HG03139 (cell line): ENCODE results near the gene SORCS2.

Experiments used
- ATAC-seq: cut with Tn5 transposase; IDR thresholded peaks from one replicate; pipeline ENCODE4 v1.9.1; 2021; ENCODE audit not compliant: unreplicated experiment

SORCS2 gene

GRCh38 chr4:7348946-7349900, 156.9 kb downstream of the SORCS2 start:
- no peak for ATAC-seq

- no peak for ATAC-seq
These were observed 158.1 kb downstream of the SORCS2 start for GRCh38 chr4:7350396-7350795.

- ATAC-seq: no peak
These were observed 158.7 kb downstream of the SORCS2 start for GRCh38 chr4:7351014-7351413.

- no peak for ATAC-seq
These were observed 160.1 kb downstream of the SORCS2 start for GRCh38 chr4:7352486-7352885.

- ATAC-seq: no peak
These were observed 160.9 kb downstream of the SORCS2 start for GRCh38 chr4:7353046-7353790.

- no peak for ATAC-seq
These were observed 161.7 kb downstream of the SORCS2 start for GRCh38 chr4:7353846-7354610.

- ATAC-seq: no peak
These were observed 162.6 kb downstream of the SORCS2 start for GRCh38 chr4:7354927-7355326.

GRCh38 chr4:7355795-7356194, 163.5 kb downstream of the SORCS2 start:
- no peak for ATAC-seq

- no peak for ATAC-seq
These were observed 164.5 kb downstream of the SORCS2 start for GRCh38 chr4:7356667-7357310.

- ATAC-seq: no peak
These were observed 165.0 kb downstream of the SORCS2 start for GRCh38 chr4:7357323-7357722.

- ATAC-seq: no peak
These were observed 165.9 kb downstream of the SORCS2 start for GRCh38 chr4:7358100-7358735.

- ATAC-seq: no peak
These were observed 167.2 kb downstream of the SORCS2 start for GRCh38 chr4:7359400-7360062.

- no peak for ATAC-seq
These were observed 168.5 kb downstream of the SORCS2 start for GRCh38 chr4:7360806-7361205.

- no peak for ATAC-seq
These were observed 169.1 kb downstream of the SORCS2 start for GRCh38 chr4:7361280-7361895.

GRCh38 chr4:7362341-7362740, 170.0 kb downstream of the SORCS2 start:
- ATAC-seq: no peak

GRCh38 chr4:7362862-7363430, 170.6 kb downstream of the SORCS2 start:
- no peak for ATAC-seq

- no peak for ATAC-seq
These were observed 172.6 kb downstream of the SORCS2 start for GRCh38 chr4:7364979-7365378.

- ATAC-seq: no peak
These were observed 173.3 kb downstream of the SORCS2 start for GRCh38 chr4:7365462-7366179.
